GM19023 (cell line): ENCODE data around the gene AURKAIP1.
"Not testable (repeated sequence)": the region's sequence is repeated elsewhere in the genome, so short reads cannot be mapped to it uniquely, and the experiment has no call there.

Experiments
- ATAC-seq: cut with Tn5 transposase; IDR thresholded peaks from one replicate; pipeline ENCODE4 v1.9.1; 2021; ENCODE audit warnings: mild to moderate bottlenecking, moderate library complexity; ENCODE audit not compliant: unreplicated experiment

AURKAIP1 gene

DNA sequence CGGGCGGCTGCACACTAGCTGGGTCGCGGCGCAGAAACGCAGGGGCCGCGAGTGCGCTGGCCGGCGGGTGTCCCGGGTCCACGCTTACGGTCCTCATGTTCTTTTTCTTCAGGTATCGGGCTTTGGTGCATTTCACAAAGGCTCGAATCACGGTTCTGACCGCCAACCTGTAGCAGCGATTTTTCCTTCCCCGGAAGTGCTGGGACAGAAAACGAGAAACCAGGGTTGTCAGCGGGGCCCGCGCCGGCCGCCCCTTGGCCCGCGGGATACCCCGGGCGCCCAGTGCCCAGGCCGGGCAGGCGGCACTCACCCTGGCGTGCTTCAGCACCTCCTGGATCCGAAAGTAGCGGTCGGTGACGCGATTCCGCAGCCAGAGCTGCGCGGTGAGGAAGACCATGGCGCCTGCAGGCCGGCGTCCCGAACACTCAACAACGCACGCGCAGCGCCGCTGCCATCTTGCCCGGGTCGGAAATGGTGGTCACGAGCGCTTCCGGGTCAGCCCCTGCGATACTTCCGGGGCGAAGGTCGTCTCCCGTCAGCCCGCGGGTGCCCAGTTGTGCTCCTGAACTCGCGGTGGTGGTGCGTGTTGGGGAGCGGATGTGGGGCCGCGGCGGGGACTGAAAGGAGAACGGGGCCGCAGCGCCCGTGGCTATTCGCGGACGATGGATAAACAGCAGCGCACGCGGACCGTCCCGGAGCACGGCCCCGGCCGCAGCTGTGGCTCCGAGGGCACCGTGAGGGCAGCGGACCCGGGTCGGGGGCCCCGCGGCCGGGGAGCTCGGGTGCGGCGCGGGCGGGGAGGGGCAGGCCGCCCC is 32.0 kb upstream of the AURKAIP1 start, which contains the start of gene MRPL20:
MRPL20 (minus strand) TSS at position 473 of the 815 bp plus-strand sequence; CDS start at position 397, 76 bp downstream.
- ATAC-seq = peak; percentile 92

DNA sequence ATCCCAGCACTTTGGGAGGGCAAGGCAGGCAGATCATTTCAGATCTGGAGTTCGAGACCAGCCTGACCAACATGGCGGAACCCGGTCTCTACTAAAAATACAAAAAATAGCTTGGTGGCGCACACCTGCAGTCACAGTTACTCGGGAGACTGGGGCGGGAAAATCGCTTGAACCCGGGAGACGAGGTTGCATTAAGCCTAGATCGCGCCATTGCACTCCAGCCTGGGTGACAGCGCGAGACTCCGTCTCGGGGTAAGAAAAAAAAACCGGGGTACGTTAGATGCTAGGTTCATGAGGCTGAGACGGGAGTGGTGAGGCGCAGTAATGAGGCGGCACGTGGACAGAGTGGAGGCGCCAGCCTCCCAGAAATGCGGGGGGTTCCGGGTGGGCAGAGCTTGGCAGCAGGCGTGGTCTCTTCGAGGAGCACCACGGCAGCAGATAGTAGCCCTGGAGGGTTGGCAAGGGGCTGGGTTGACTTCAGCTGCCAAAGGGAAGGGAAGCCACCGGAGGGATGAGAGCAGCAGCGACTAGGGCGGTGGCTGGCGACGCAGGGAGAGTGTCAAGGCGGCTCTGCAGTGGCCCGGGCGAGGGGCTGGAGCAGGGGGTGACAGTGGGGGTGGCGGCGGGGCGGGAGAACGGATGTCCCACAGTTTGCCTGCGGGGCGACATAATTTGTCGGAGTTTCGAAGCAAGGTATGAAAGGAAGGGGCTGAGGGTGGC is 31.3 kb upstream of the AURKAIP1 start:
- no peak for ATAC-seq

- no peak for ATAC-seq
Measured at GRCh38 chr1:1403653-1404052, 28.6 kb upstream of the AURKAIP1 start.

GRCh38 chr1:1402901-1403392 is 27.9 kb upstream of the AURKAIP1 start:
- ATAC-seq = not testable (repeated sequence)

- ATAC-seq = no peak
Measured at GRCh38 chr1:1402072-1402900, 27.3 kb upstream of the AURKAIP1 start.

- ATAC-seq = no peak
Measured at GRCh38 chr1:1401457-1402010, 26.5 kb upstream of the AURKAIP1 start.

DNA sequence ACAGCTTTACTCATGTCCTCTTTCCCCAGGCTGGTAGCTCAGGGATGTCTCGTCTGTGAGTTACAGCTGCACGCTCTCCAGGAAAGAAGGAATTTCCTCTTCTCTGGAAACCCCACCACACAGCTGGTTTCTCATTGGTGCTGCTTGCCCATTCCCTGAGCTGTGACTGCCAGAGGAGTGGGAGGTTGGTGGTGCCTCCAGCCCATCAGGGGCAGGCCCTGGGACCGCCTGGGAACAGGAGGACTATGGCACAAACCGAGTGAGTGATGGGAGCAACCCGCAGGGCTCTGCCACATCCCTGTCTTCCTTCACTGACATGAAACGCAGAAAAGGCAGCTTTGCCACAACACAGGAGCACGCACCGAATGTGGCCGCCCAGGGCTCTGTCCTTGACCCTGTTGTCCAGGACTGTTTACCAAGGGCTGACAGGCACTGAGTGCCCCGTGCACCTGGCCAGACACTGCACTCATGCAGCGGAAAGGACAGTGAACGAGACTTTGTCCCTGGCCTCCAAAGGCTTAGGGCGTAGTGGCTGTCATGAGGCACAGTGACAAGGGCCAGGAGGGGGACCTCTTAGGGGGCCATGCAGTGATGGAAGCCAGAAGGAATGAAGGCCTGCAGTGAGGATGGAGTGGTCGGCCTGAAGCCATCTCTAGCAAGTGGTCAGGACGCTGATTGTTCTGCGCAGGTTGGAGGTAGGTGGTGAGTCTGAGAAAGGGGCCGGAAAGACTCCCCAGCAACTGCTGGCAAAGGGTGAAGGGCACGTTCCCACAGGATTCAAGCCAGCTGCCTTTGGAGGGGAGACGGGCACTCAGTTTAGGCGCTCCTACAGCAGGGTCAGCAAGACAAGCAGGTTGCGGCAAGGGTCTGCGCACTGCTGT is 25.8 kb upstream of the AURKAIP1 start:
- no peak for ATAC-seq

DNA sequence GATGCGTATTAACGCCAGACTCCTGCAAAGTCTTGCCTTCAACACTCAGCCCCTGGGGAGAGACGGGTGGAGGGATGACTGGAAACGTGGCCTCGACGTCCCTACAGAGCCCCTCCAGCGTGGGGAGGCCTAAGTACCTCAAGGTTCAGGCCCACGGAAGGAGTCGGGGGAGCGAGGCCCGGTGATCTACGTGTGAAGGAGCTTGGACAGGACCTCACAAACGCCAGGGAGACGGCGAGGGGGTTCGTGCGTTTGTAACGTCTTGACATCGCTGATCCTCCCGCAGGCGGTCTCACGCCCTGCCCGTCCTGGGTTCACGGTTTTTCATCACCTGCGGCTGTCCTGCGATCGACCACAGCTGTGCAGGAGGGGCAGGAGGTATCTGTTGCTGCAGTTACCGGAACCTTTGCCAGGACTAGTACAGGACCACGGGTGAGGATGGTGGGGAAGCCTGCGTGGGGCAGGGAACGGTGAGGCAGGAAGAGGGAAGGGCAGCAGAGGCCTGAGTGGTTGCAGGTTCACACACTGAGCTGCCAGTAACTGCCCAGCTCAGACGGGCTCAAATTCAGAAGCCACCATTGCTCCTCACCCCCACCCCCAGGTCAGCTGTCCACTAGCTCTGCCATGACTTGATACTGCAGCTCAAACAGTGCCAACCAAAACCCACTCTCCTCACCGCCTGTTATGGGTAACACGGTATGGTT is 25.0 kb upstream of the AURKAIP1 start:
- ATAC-seq = no peak

- ATAC-seq = peak; percentile 94
Measured at GRCh38 chr1:1399187-1399871, 24.3 kb upstream of the AURKAIP1 start, which contains the start of gene CCNL2. TSS of gene CCNL2 (minus strand) at chr1:1399335. CDS start at chr1:1399306, 29 bp downstream.

GRCh38 chr1:1398677-1399186 is 23.7 kb upstream of the AURKAIP1 start:
- peak; percentile 8 for ATAC-seq

- no peak for ATAC-seq
Measured at GRCh38 chr1:1397839-1398523, 23.0 kb upstream of the AURKAIP1 start.

DNA sequence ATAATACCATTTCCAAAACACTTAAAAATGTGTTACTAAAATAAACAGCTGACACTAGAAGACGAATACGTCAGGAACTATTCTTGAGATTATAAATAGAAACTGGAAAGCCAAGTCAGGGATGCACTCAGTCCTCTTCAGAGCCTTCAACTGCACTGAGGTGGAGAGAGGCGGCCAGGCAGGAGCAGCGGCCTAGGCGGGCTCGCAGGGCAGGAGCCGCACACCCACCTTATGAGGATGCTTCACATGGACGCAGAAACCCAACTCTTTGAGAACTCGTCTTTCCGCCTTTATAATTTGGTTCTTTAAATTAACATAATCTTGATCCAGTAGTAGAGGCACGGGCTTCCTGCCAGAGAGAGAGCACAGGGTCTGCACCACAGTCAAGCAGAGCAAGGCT is 20.2 kb upstream of the AURKAIP1 start:
- ATAC-seq = no peak

- ATAC-seq = no peak
Measured at GRCh38 chr1:1394116-1394515, 19.1 kb upstream of the AURKAIP1 start.

GRCh38 chr1:1393428-1393827 is 18.4 kb upstream of the AURKAIP1 start:
- ATAC-seq = no peak

DNA sequence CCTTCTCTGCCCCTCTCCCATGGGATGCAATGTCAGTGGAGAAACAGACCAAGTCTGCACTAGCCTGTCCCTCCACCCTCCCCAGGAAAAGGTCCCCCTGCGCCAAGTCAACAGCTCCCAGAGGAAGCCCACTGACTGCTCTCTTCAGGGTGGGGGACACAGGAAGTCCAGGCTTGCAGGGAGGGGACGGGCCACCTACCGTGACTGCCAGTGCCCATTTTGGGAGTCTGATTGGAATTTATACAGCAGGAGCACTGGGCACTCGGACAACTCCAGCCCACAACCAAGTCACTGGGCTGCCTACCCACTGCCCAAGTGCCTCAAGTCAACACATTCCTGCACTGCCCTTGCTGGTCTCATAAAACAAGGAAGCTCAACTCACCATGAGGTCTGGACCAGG is 18.0 kb upstream of the AURKAIP1 start:
- no peak for ATAC-seq

- ATAC-seq = no peak
Measured at GRCh38 chr1:1391225-1391624, 16.2 kb upstream of the AURKAIP1 start.

DNA sequence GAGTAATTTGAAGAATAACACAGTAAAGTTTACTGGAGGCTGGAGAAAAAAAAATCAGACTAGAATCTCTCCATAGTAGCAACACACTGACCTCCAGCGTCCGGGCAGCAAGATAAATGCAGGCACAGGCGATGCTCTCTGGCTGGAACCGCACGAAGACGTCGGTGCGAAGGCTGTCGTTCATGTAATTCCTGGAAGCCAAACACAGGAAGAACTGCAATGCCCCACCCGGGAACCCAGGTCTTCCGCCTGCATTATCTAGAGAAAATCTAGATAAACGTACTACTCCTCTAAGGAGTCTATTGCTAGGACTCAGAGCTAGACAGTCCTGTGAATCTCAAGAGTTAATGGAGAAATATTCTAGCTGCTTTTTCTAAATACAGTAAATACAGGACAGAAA is 15.7 kb upstream of the AURKAIP1 start:
- no peak for ATAC-seq

DNA sequence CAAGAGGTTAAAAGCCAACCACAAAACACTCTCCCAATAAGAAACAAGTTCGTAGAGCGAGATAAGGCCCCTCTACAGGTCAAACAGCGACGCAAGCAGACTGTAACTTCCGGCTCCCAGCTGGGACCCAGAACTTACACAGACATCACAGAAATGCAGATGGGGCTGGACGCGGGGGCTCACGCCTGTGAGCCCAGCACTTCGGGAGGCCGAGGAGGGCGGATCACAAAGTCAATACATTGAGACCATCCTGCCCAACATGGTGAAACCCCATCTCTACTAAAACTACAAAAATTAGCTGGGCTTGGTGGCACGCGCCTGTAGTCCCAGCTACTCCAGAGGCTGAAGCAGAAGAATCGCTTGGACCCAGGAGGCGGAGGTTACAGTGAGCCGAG is 13.1 kb upstream of the AURKAIP1 start:
- ATAC-seq = no peak
